ENCODE results near the gene HMCN1. TPM values are rescaled to one million over a fixed set of nuclear protein-coding genes. Genes with fewer than 3 reads are reported as not detected.

The HMCN1 gene
- total RNA-seq, 5 donors from 2014 or later (not counting 1 experiment from before 2014, with no cell fraction given) = 0.05 to 0.23 (median 0.16) TPM

GRCh38 chr1:185895208-185895900, 161.2 kb downstream of the HMCN1 start:
- peaks cover 3% of the 10 kb centered on the region for H3K9me3 ChIP-seq
- no peak overlapping the region for H3K4me3 ChIP-seq (ENCODE audit: control insufficient read depth in 1 of 2, extremely low read depth in 1 of 2, low read length in 1 of 2)
- ChIA-PET POLR2A (no interaction called here), CTCF (no interaction called here)
- H3K27ac ChIP-seq (ENCODE audit: low read length) = no peak overlapping the region
- no peaks in the 10 kb centered on the region for H3K36me3 ChIP-seq (ENCODE audit: control insufficient read depth in 2 of 2, extremely low read depth in 1 of 2, insufficient read depth in 1 of 2, low read length in 1 of 2)
- Mint-ChIP-seq H3K9me3 (peaks cover 0 to 3% (median 0%) of the 10 kb centered on the region in 3 donors), H3K27ac (no peak overlapping the region), H3K27me3 (peaks cover 0 to 7% of the 10 kb centered on the region in 2 donors), H3K4me1 (no peaks in the 10 kb centered on the region), H3K4me3 (no peak overlapping the region), H3K36me3 (no peaks in the 10 kb centered on the region)
- ATAC-seq (replicated peaks in 1 of 4) = no peak
- no CpG with 5 or more reads among the region's 1 CpG for WGBS (ENCODE audit: insufficient coverage)
- no peak for DNase-seq
- no peaks in the 10 kb centered on the region for H3K4me1 ChIP-seq (ENCODE audit: control insufficient read depth in 1 of 2, extremely low read depth in 1 of 2, insufficient read depth in 2 of 2, low read length in 2 of 2)
- no peaks in the 10 kb centered on the region for H3K27me3 ChIP-seq (replicated peaks in 1 of 2; ENCODE audit: control insufficient read depth in 2 of 2, extremely low read depth in 1 of 2, insufficient read depth in 2 of 2, low read length in 1 of 2)

GRCh38 chr1:185896863-185897262, 162.7 kb downstream of the HMCN1 start:
- CTCF ChIA-PET = no interaction called here
- Mint-ChIP-seq H3K4me3 (no peak overlapping the region), H3K27ac (no peak overlapping the region), H3K36me3 (no peaks in the 10 kb centered on the region), H3K4me1 (no peaks in the 10 kb centered on the region), H3K9me3 (peaks cover 0 to 3% (median 0%) of the 10 kb centered on the region in 3 donors), H3K27me3 (peaks cover 0 to 7% of the 10 kb centered on the region in 2 donors)
- DNase-seq = no peak
- no peak overlapping the region for H3K27ac ChIP-seq (ENCODE audit: low read length)
- ATAC-seq (replicated peaks in 1 of 4) = no peak
- no peaks in the 10 kb centered on the region for H3K27me3 ChIP-seq (replicated peaks in 1 of 2; ENCODE audit: control insufficient read depth in 2 of 2, extremely low read depth in 1 of 2, insufficient read depth in 2 of 2, low read length in 1 of 2)
- peaks cover 3% of the 10 kb centered on the region for H3K9me3 ChIP-seq
- H3K4me1 ChIP-seq (ENCODE audit: control insufficient read depth in 1 of 2, extremely low read depth in 1 of 2, insufficient read depth in 2 of 2, low read length in 2 of 2) = no peaks in the 10 kb centered on the region
- POLR2A ChIA-PET = no interaction called here
- H3K36me3 ChIP-seq (ENCODE audit: control insufficient read depth in 2 of 2, extremely low read depth in 1 of 2, insufficient read depth in 1 of 2, low read length in 1 of 2) = no peaks in the 10 kb centered on the region
- H3K4me3 ChIP-seq (ENCODE audit: control insufficient read depth in 1 of 2, extremely low read depth in 1 of 2, low read length in 1 of 2) = no peak overlapping the region

GRCh38 chr1:185906186-185906585, 172.0 kb downstream of the HMCN1 start:
- H3K9me3 Mint-ChIP-seq = no peaks in the 10 kb centered on the region
- H3K27ac ChIP-seq (ENCODE audit: low read length) = no peak overlapping the region
- no peaks in the 10 kb centered on the region for H3K27me3 ChIP-seq (replicated peaks in 1 of 2; ENCODE audit: control insufficient read depth in 2 of 2, extremely low read depth in 1 of 2, insufficient read depth in 2 of 2, low read length in 1 of 2)
- no peaks in the 10 kb centered on the region for H3K36me3 Mint-ChIP-seq
- CTCF ChIA-PET = no interaction called here
- ATAC-seq (replicated peaks in 1 of 4) (no peak), DNase-seq (no peak)
- POLR2A ChIA-PET = no interaction called here
- H3K4me3 ChIP-seq (ENCODE audit: control insufficient read depth in 1 of 2, extremely low read depth in 1 of 2, low read length in 1 of 2) = no peak overlapping the region
- H3K4me1 ChIP-seq (ENCODE audit: control insufficient read depth in 1 of 2, extremely low read depth in 1 of 2, insufficient read depth in 2 of 2, low read length in 2 of 2) = no peaks in the 10 kb centered on the region
- H3K4me3 Mint-ChIP-seq = no peak overlapping the region
- no CpG with 5 or more reads among the region's 1 CpG for WGBS (ENCODE audit: insufficient coverage)
- no peaks in the 10 kb centered on the region for H3K36me3 ChIP-seq (ENCODE audit: control insufficient read depth in 2 of 2, extremely low read depth in 1 of 2, insufficient read depth in 1 of 2, low read length in 1 of 2)
- no peaks in the 10 kb centered on the region for H3K4me1 Mint-ChIP-seq
- no peaks in the 10 kb centered on the region for H3K9me3 ChIP-seq
- H3K27me3 Mint-ChIP-seq = no peaks in the 10 kb centered on the region
- no peak overlapping the region for H3K27ac Mint-ChIP-seq

- CTCF ChIA-PET = no interaction called here
- WGBS (ENCODE audit: insufficient coverage) = 38% methylated on average over 1 of the region's 2 CpGs
- POLR2A ChIA-PET = no interaction called here
Observed at GRCh38 chr1:185907246-185907645, 173.1 kb downstream of the HMCN1 start.

GRCh38 chr1:185911978-185912377, 177.8 kb downstream of the HMCN1 start:
- no peaks in the 10 kb centered on the region for H3K27me3 ChIP-seq (replicated peaks in 1 of 2; ENCODE audit: control insufficient read depth in 2 of 2, extremely low read depth in 1 of 2, insufficient read depth in 2 of 2, low read length in 1 of 2)
- CTCF ChIA-PET = no interaction called here

More at GRCh38 chr1:185907246-185907645, 173.1 kb downstream of the HMCN1 start:
- no peak overlapping the region for H3K27ac Mint-ChIP-seq
- no peaks in the 10 kb centered on the region for H3K27me3 ChIP-seq (replicated peaks in 1 of 2; ENCODE audit: control insufficient read depth in 2 of 2, extremely low read depth in 1 of 2, insufficient read depth in 2 of 2, low read length in 1 of 2)
- H3K27me3 Mint-ChIP-seq = no peaks in the 10 kb centered on the region
- H3K36me3 ChIP-seq (ENCODE audit: control insufficient read depth in 2 of 2, extremely low read depth in 1 of 2, insufficient read depth in 1 of 2, low read length in 1 of 2) = no peaks in the 10 kb centered on the region
- H3K4me1 Mint-ChIP-seq = no peaks in the 10 kb centered on the region
- no peaks in the 10 kb centered on the region for H3K9me3 Mint-ChIP-seq
- DNase-seq = no peak
- H3K36me3 Mint-ChIP-seq = no peaks in the 10 kb centered on the region
- no peak overlapping the region for H3K4me3 Mint-ChIP-seq
- no peak overlapping the region for H3K4me3 ChIP-seq (ENCODE audit: control insufficient read depth in 1 of 2, extremely low read depth in 1 of 2, low read length in 1 of 2)
- H3K27ac ChIP-seq (ENCODE audit: low read length) = no peak overlapping the region
- ATAC-seq (replicated peaks in 1 of 4) = no peak
- no peaks in the 10 kb centered on the region for H3K9me3 ChIP-seq
- H3K4me1 ChIP-seq (ENCODE audit: control insufficient read depth in 1 of 2, extremely low read depth in 1 of 2, insufficient read depth in 2 of 2, low read length in 2 of 2) = no peaks in the 10 kb centered on the region

GRCh38 chr1:185912504-185912903, 178.3 kb downstream of the HMCN1 start:
- CTCF ChIA-PET = no interaction called here

More at GRCh38 chr1:185911978-185912377, 177.8 kb downstream of the HMCN1 start:
- ATAC-seq (replicated peaks in 1 of 4) (no peak), DNase-seq (no peak)
- H3K36me3 Mint-ChIP-seq = no peaks in the 10 kb centered on the region
- no peaks in the 10 kb centered on the region for H3K4me1 Mint-ChIP-seq
- POLR2A ChIA-PET = no interaction called here
- Histone ChIP-seq H3K4me1 (ENCODE audit: control insufficient read depth in 1 of 2, extremely low read depth in 1 of 2, insufficient read depth in 2 of 2, low read length in 2 of 2) (no peaks in the 10 kb centered on the region), H3K27ac (ENCODE audit: low read length) (no peak overlapping the region), H3K9me3 (no peaks in the 10 kb centered on the region), H3K4me3 (ENCODE audit: control insufficient read depth in 1 of 2, extremely low read depth in 1 of 2, low read length in 1 of 2) (no peak overlapping the region), H3K36me3 (ENCODE audit: control insufficient read depth in 2 of 2, extremely low read depth in 1 of 2, insufficient read depth in 1 of 2, low read length in 1 of 2) (no peaks in the 10 kb centered on the region)
- no peaks in the 10 kb centered on the region for H3K9me3 Mint-ChIP-seq
- H3K27ac Mint-ChIP-seq = no peak overlapping the region
- H3K4me3 Mint-ChIP-seq = no peak overlapping the region
- 60% methylated on average over 1 of the region's 4 CpGs for WGBS (ENCODE audit: insufficient coverage)
- H3K27me3 Mint-ChIP-seq = peaks cover 0 to 6% of the 10 kb centered on the region in 2 donors

GRCh38 chr1:185914089-185914488, 179.9 kb downstream of the HMCN1 start:
- Mint-ChIP-seq H3K9me3 (no peaks in the 10 kb centered on the region), H3K4me3 (no peak overlapping the region), H3K27ac (no peak overlapping the region), H3K27me3 (peaks cover 0 to 9% of the 10 kb centered on the region in 2 donors), H3K4me1 (no peaks in the 10 kb centered on the region), H3K36me3 (no peaks in the 10 kb centered on the region)
- H3K27ac ChIP-seq (ENCODE audit: low read length) = no peak overlapping the region
- no peaks in the 10 kb centered on the region for H3K9me3 ChIP-seq
- ATAC-seq (replicated peaks in 1 of 4) (no peak), DNase-seq (no peak)
- whole genome bisulfite sequencing (ENCODE audit: insufficient coverage) = 83% methylated on average over 1 of the region's 1 CpG
- POLR2A ChIA-PET = no interaction called here
- no peaks in the 10 kb centered on the region for H3K27me3 ChIP-seq (replicated peaks in 1 of 2; ENCODE audit: control insufficient read depth in 2 of 2, extremely low read depth in 1 of 2, insufficient read depth in 2 of 2, low read length in 1 of 2)
- CTCF ChIA-PET = no interaction called here
- no peaks in the 10 kb centered on the region for H3K4me1 ChIP-seq (ENCODE audit: control insufficient read depth in 1 of 2, extremely low read depth in 1 of 2, insufficient read depth in 2 of 2, low read length in 2 of 2)
- no peak overlapping the region for H3K4me3 ChIP-seq (ENCODE audit: control insufficient read depth in 1 of 2, extremely low read depth in 1 of 2, low read length in 1 of 2)
- no peaks in the 10 kb centered on the region for H3K36me3 ChIP-seq (ENCODE audit: control insufficient read depth in 2 of 2, extremely low read depth in 1 of 2, insufficient read depth in 1 of 2, low read length in 1 of 2)

More at GRCh38 chr1:185912504-185912903, 178.3 kb downstream of the HMCN1 start:
- POLR2A ChIA-PET = no interaction called here
- Histone ChIP-seq H3K9me3 (no peaks in the 10 kb centered on the region), H3K27ac (ENCODE audit: low read length) (no peak overlapping the region), H3K4me1 (ENCODE audit: control insufficient read depth in 1 of 2, extremely low read depth in 1 of 2, insufficient read depth in 2 of 2, low read length in 2 of 2) (no peaks in the 10 kb centered on the region), H3K27me3 (replicated peaks in 1 of 2; ENCODE audit: control insufficient read depth in 2 of 2, extremely low read depth in 1 of 2, insufficient read depth in 2 of 2, low read length in 1 of 2) (no peaks in the 10 kb centered on the region), H3K4me3 (ENCODE audit: control insufficient read depth in 1 of 2, extremely low read depth in 1 of 2, low read length in 1 of 2) (no peak overlapping the region), H3K36me3 (ENCODE audit: control insufficient read depth in 2 of 2, extremely low read depth in 1 of 2, insufficient read depth in 1 of 2, low read length in 1 of 2) (no peaks in the 10 kb centered on the region)
- H3K27ac Mint-ChIP-seq = no peak overlapping the region
- DNase-seq (no peak), ATAC-seq (replicated peaks in 1 of 4) (no peak)
- H3K4me3 Mint-ChIP-seq = no peak overlapping the region
- WGBS (ENCODE audit: insufficient coverage) = 20% methylated on average over 1 of the region's 2 CpGs
- H3K36me3 Mint-ChIP-seq = no peaks in the 10 kb centered on the region
- H3K9me3 Mint-ChIP-seq = no peaks in the 10 kb centered on the region
- no peaks in the 10 kb centered on the region for H3K4me1 Mint-ChIP-seq
- H3K27me3 Mint-ChIP-seq = peaks cover 0 to 6% of the 10 kb centered on the region in 2 donors

Measured in T-cell (primary cell).